Measurements from ENCODE around the gene ARRDC3.
"Not testable (repeated sequence)": the region's sequence is repeated elsewhere in the genome, so short reads cannot be mapped to it uniquely, and the experiment has no call there.

Gene ARRDC3

DNA sequence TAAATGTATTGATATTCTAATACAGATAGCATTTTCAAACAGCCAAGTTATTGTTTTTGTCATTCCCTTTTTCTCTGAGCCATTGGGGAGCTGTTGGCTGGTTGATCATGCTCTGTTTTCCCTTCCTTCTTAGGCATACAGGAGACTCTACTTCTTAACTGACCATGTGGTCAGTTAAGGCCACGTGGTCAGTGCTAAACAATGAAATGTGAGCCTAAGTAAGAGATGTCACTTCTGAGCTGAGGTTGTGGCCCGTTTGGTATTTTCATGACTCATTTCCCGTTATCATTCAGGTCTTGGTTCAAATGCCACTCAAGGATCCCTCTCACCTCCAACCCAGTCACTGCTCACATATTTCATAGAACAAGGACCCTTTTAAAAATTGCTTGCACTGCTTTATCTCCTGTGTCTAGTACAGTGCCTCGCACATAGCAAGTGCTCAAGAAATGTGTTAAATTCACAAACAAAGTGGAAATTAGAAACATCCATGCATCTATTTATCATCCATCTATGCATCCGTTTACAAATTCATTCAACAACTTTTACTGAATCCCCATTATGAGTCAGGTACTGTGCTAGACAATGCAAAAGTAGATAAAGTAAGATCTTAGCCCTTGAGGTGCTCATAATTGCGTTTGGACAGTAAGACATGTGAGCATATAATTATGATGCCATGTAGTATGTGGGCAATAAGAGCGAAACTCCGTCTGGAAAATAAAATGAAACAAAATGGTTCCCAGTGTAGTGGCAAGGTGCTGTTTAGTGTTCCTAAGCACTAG, 50.7 kb downstream of the ARRDC3 start:
- DNase-seq (ENCODE audit: low read depth), result peak; percentile 17
- H3K4me1 ChIP-seq (ENCODE audit: control insufficient read depth, insufficient read depth, low read length), result no peaks in the 10 kb centered on the region
- no peak overlapping the region for H3K9ac ChIP-seq (ENCODE audit: low read length)
- no peak overlapping the region for H3K4me3 ChIP-seq (ENCODE audit: low read length)
- H3K9me3 ChIP-seq (ENCODE audit: control insufficient read depth, low read length), result no peaks in the 10 kb centered on the region
- H3K36me3 ChIP-seq (ENCODE audit: control insufficient read depth, insufficient read depth, low read length, severe bottlenecking), result no peaks in the 10 kb centered on the region
- no peaks in the 10 kb centered on the region for H3K27me3 ChIP-seq (replicated peaks; ENCODE audit: control insufficient read depth, insufficient read depth, low read length)

DNA sequence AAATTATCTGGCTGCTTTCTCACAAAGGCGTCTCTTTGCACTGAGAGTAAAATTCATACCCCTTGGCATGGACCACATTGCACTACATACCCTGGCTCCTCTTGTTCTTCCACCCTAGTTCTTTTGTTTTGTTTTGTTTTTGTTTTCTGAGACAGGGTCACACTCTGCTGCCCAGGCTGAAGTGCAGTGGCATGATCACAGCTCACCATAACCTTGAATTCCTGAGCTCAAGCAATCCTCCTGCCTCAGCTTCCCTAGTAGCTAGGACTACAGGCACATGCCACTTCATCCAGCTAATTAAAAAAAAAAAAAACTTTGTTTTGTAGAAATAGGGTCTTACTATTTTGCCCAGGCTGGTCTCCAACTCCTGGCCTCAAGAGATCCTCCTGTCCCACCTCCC, 51.4 kb downstream of the ARRDC3 start:
- Histone ChIP-seq H3K4me3 (ENCODE audit: low read length) (no peak overlapping the region), H3K4me1 (ENCODE audit: control insufficient read depth, insufficient read depth, low read length) (no peaks in the 10 kb centered on the region), H3K9ac (ENCODE audit: low read length) (no peak overlapping the region), H3K9me3 (ENCODE audit: control insufficient read depth, low read length) (no peaks in the 10 kb centered on the region), H3K36me3 (ENCODE audit: control insufficient read depth, insufficient read depth, low read length, severe bottlenecking) (no peaks in the 10 kb centered on the region), H3K27me3 (replicated peaks; ENCODE audit: control insufficient read depth, insufficient read depth, low read length) (no peaks in the 10 kb centered on the region)
- DNase-seq (ENCODE audit: low read depth), result no peak

DNA sequence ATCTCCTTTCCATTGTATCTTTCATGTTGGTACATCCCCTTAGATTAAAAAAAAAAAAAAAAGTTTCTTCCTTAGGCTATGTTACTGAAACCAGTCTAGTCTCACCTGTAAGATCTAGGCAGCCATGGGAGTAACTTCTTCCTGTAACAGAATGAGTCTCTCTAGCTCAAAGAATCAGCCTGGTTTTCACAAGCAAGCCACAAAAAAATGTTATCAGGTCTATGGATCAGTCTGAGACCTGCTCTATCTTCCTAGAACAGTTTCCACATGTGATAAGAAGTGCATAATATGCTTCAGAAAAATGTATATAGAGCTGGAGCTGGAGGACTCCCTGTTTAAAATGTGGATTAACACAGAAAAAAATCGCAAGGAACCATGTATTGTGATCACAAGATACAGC, 53.8 kb downstream of the ARRDC3 start:
- Histone ChIP-seq H3K9ac (ENCODE audit: low read length) (no peak overlapping the region), H3K36me3 (ENCODE audit: control insufficient read depth, insufficient read depth, low read length, severe bottlenecking) (no peaks in the 10 kb centered on the region), H3K9me3 (ENCODE audit: control insufficient read depth, low read length) (no peaks in the 10 kb centered on the region), H3K27me3 (replicated peaks; ENCODE audit: control insufficient read depth, insufficient read depth, low read length) (no peaks in the 10 kb centered on the region), H3K4me3 (ENCODE audit: low read length) (no peak overlapping the region), H3K4me1 (ENCODE audit: control insufficient read depth, insufficient read depth, low read length) (no peaks in the 10 kb centered on the region)
- no peak for DNase-seq (ENCODE audit: low read depth)

DNA sequence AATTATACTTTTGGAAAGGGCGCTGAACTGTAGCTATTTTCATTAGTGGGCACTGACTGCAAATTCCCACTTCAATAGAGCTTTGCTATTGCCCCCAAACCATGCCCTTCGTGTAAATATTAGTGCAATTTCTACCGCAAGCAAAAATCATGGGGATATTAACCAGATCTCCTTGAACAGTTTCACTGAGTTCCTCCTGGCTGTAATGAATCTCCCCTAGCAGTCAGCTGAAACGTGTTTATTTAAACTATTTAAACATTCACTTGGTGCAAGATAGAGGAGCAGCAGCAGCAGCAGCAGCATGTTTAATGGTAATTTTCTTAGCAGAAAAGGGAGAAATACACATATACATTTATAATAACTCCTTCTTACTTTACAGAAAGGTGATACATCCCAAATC, 54.4 kb downstream of the ARRDC3 start:
- Histone ChIP-seq H3K4me1 (ENCODE audit: control insufficient read depth, insufficient read depth, low read length) (no peaks in the 10 kb centered on the region), H3K9me3 (ENCODE audit: control insufficient read depth, low read length) (no peaks in the 10 kb centered on the region), H3K9ac (ENCODE audit: low read length) (no peak overlapping the region), H3K27me3 (replicated peaks; ENCODE audit: control insufficient read depth, insufficient read depth, low read length) (no peaks in the 10 kb centered on the region), H3K36me3 (ENCODE audit: control insufficient read depth, insufficient read depth, low read length, severe bottlenecking) (no peaks in the 10 kb centered on the region), H3K4me3 (ENCODE audit: low read length) (no peak overlapping the region)
- peak; percentile 5 for DNase-seq (ENCODE audit: low read depth)

DNA sequence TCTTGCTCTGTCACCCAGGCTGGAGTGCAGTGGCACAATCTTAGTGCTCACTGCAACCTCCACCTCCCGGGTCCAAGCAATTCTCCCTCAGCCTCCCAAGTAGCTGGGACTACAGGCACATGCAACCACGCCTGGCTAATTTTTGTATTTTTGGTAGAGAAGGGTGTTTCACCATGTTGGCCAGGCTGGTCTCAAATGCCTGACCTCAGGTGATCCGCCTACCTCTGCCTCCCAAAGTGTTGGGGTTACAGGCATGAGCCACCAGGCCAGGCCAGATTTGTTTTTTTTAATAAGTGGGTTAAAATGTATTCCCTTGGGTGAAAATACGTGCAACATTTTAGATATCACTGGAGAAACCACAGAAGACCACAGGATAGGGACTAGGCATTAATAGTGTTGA, 60.1 kb downstream of the ARRDC3 start:
- not testable (repeated sequence) for DNase-seq (ENCODE audit: low read depth); H3K36me3 ChIP-seq (ENCODE audit: control insufficient read depth, insufficient read depth, low read length, severe bottlenecking); H3K9ac ChIP-seq (ENCODE audit: low read length); H3K27me3 ChIP-seq (replicated peaks; ENCODE audit: control insufficient read depth, insufficient read depth, low read length); H3K9me3 ChIP-seq (ENCODE audit: control insufficient read depth, low read length); H3K4me1 ChIP-seq (ENCODE audit: control insufficient read depth, insufficient read depth, low read length); H3K4me3 ChIP-seq (ENCODE audit: low read length)

DNA sequence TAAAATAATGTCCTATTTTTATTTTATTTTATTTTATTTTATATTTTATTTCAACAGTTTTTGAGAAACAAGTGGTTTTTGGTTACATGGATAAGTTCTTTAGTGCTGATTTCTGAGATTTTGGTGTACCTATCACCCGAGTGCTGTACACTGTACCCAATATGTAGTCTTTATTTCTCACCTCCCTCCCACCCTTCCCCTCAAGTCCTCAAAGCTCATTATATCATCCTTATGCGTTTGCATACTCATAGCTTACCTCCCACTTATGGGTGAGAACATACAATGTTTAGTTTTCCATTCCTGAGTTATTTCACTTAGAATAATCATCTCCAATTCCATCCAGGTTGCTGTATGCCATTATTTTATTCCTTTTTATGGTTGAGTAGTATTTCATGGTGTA, 63.5 kb downstream of the ARRDC3 start:
- H3K27me3 ChIP-seq (replicated peaks; ENCODE audit: control insufficient read depth, insufficient read depth, low read length), result no peaks in the 10 kb centered on the region

GRCh38 chr5:91318724-91319123, 64.4 kb downstream of the ARRDC3 start:
- no peak for DNase-seq (ENCODE audit: low read depth)
- H3K27me3 ChIP-seq (replicated peaks; ENCODE audit: control insufficient read depth, insufficient read depth, low read length), result no peaks in the 10 kb centered on the region
- H3K4me1 ChIP-seq (ENCODE audit: control insufficient read depth, insufficient read depth, low read length), result peaks cover 8% of the 10 kb centered on the region
- no peaks in the 10 kb centered on the region for H3K36me3 ChIP-seq (ENCODE audit: control insufficient read depth, insufficient read depth, low read length, severe bottlenecking)
- H3K9me3 ChIP-seq (ENCODE audit: control insufficient read depth, low read length), result no peaks in the 10 kb centered on the region
- no peak overlapping the region for H3K4me3 ChIP-seq (ENCODE audit: low read length)
- no peak overlapping the region for H3K9ac ChIP-seq (ENCODE audit: low read length)

More for the DNA sequence above, 63.5 kb downstream of the ARRDC3 start:
- no peaks in the 10 kb centered on the region for H3K4me1 ChIP-seq (ENCODE audit: control insufficient read depth, insufficient read depth, low read length)
- no peak for DNase-seq (ENCODE audit: low read depth)
- no peak overlapping the region for H3K4me3 ChIP-seq (ENCODE audit: low read length)
- H3K36me3 ChIP-seq (ENCODE audit: control insufficient read depth, insufficient read depth, low read length, severe bottlenecking), result no peaks in the 10 kb centered on the region
- no peak overlapping the region for H3K9ac ChIP-seq (ENCODE audit: low read length)
- no peaks in the 10 kb centered on the region for H3K9me3 ChIP-seq (ENCODE audit: control insufficient read depth, low read length)

Data from adipocyte (in vitro differentiated cells).